GM12874 (cell line): ENCODE results near the gene GABRA6.

ENCODE experiments used
- TF ChIP-seq, protein P1 (sequence below): IDR thresholded peaks from 2 replicates; pipeline ENCODE4 v1.5.1; 2011; ENCODE audit warnings: low read depth, mild to moderate bottlenecking, control low read depth, low read length, moderate library complexity; ENCODE audit not compliant: insufficient read depth

GABRA6 gene

GRCh38 chr5:161686149-161686548 lies 628 bp downstream of the GABRA6 start:
- TF ChIP-seq, protein P1, sequence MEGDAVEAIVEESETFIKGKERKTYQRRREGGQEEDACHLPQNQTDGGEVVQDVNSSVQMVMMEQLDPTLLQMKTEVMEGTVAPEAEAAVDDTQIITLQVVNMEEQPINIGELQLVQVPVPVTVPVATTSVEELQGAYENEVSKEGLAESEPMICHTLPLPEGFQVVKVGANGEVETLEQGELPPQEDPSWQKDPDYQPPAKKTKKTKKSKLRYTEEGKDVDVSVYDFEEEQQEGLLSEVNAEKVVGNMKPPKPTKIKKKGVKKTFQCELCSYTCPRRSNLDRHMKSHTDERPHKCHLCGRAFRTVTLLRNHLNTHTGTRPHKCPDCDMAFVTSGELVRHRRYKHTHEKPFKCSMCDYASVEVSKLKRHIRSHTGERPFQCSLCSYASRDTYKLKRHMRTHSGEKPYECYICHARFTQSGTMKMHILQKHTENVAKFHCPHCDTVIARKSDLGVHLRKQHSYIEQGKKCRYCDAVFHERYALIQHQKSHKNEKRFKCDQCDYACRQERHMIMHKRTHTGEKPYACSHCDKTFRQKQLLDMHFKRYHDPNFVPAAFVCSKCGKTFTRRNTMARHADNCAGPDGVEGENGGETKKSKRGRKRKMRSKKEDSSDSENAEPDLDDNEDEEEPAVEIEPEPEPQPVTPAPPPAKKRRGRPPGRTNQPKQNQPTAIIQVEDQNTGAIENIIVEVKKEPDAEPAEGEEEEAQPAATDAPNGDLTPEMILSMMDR: no peak

DNA sequence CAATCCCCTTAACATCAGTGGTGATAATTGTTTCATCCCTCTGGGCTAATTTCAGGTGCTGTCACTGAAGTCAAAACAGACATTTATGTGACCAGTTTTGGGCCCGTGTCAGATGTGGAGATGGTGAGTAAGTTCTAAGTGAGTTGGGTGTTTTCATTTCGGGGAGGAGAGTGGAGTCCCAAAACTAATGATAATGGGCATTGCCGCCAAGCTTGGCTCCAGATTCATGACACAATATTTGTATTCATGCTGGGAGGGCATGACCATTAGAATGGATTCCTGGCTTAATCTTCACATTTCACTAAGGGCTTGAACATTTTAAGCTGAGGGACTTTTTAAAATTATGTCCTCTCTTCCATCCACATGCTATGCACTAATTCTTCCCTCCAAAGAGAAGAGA lies 1.4 kb downstream of the GABRA6 start:
- TF ChIP-seq, protein P1: no peak

DNA sequence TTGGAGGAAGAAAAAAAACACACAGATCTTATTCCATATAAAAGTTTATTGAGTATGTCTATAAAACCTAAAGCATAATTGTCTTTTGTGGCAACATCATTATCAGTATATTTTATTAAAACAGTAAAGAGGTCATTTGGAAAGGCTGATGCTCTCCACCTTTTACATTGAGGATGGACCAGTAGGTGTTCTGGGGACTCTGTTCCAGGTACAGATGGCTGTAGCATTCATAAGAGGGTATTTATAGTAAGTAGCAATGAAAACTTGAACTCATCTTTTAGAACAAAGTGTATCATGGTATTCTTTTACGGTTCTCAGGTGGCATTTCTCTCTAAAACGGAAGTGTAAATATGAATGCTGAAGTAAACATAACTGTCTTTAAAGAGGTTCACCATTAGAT lies 1.8 kb downstream of the GABRA6 start:
- TF ChIP-seq, protein P1: no peak

- TF ChIP-seq, protein P1: no peak
These were observed 6.4 kb downstream of the GABRA6 start for GRCh38 chr5:161691911-161692310.

- TF ChIP-seq, protein P1: no peak
These were observed 11.5 kb downstream of the GABRA6 start for GRCh38 chr5:161697001-161697400.

GRCh38 chr5:161700065-161700464 lies 14.5 kb downstream of the GABRA6 start:
- TF ChIP-seq, protein P1: no peak

DNA sequence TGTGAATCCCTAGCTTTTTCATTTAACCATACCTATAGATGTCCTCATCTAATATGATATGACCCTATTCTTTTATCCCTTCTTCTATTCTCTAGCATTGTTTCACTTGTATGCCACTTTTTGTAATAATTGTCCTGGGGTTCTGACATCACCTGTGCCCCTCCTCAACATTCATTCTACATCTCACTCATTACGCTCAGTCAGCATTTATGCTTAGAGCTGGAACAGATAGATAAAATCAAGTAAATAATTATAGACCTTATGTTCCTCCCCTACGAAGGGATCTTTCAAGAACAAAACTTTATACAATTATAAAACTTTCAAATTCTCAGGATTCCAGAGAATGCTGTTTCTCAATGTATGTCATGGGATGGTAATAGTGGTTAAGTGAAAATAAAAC lies 18.0 kb downstream of the GABRA6 start:
- TF ChIP-seq, protein P1: no peak

GRCh38 chr5:161707382-161707781 lies 21.9 kb downstream of the GABRA6 start:
- TF ChIP-seq, protein P1: no peak
